GM23248 (cell line): ENCODE data around the gene BACE2. TPM values are rescaled to one million over a fixed set of nuclear protein-coding genes. Genes with fewer than 3 reads are reported as not detected.

Experiments used
- DNase-seq: peaks from one replicate; pipeline ENCODE4 v3.0.0-alpha.2; 2015
- H2AFZ ChIP-seq: fragments of 200-600 bp; sonication (generic); 2 replicates; pipeline ENCODE4 v1.6.1; 2016; ENCODE audit warnings: antibody characterized with exemption
- H3F3A ChIP-seq: fragments of 200-600 bp; sonication (generic); 2 replicates; pipeline ENCODE4 v1.6.1; 2016; ENCODE audit warnings: mild to moderate bottlenecking, antibody characterized with exemption, mixed run types; ENCODE audit not compliant: insufficient read depth
- H3K27ac ChIP-seq: fragments of 200-600 bp; sonication (generic); 2 replicates; pipeline ENCODE4 v1.5.1; 2016; ENCODE audit warnings: mild to moderate bottlenecking
- H3K27me3 ChIP-seq: fragments of 200-600 bp; sonication (generic); replicated peaks from 2 replicates; pipeline ENCODE4 v1.6.1; 2016; ENCODE audit warnings: mild to moderate bottlenecking; ENCODE audit not compliant: insufficient read depth
- H3K36me3 ChIP-seq: fragments of 200-600 bp; sonication (generic); 2 replicates; pipeline ENCODE4 v1.6.1; 2016; ENCODE audit warnings: low read depth, mild to moderate bottlenecking
- H3K4me1 ChIP-seq: fragments of 200-600 bp; sonication (generic); 2 replicates; pipeline ENCODE4 v1.6.1; 2016; ENCODE audit warnings: mild to moderate bottlenecking; ENCODE audit not compliant: insufficient read depth
- H3K4me2 ChIP-seq: fragments of 200-600 bp; sonication (generic); one replicate; pipeline ENCODE4 v1.6.1; 2016; ENCODE audit warnings: mild to moderate bottlenecking; ENCODE audit not compliant: unreplicated experiment
- H3K4me3 ChIP-seq: fragments of 200-600 bp; sonication (generic); 2 replicates; pipeline ENCODE4 v1.5.1; 2016; ENCODE audit warnings: mild to moderate bottlenecking
- H3K79me2 ChIP-seq: fragments of 200-600 bp; sonication (generic); 2 replicates; pipeline ENCODE4 v1.6.1; 2016; ENCODE audit warnings: mild to moderate bottlenecking; ENCODE audit not compliant: insufficient read depth
- H3K9ac ChIP-seq: fragments of 200-600 bp; sonication (generic); 2 replicates; pipeline ENCODE4 v1.6.1; 2016; ENCODE audit warnings: mild to moderate bottlenecking
- H3K9me2 ChIP-seq: fragments of 200-600 bp; sonication (generic); 2 replicates; pipeline ENCODE4 v1.6.1; 2016; ENCODE audit warnings: mixed run types, mild to moderate bottlenecking, moderate library complexity; ENCODE audit not compliant: insufficient read depth
- H3K9me3 ChIP-seq: fragments of 200-600 bp; sonication (generic); one replicate; pipeline ENCODE4 v1.6.1; 2017; ENCODE audit warnings: low read depth
- H4K20me1 ChIP-seq: fragments of 200-600 bp; sonication (generic); 2 replicates; pipeline ENCODE4 v1.6.0; 2016; ENCODE audit not compliant: insufficient read depth
- EZH2 ChIP-seq: fragments of 200-600 bp; sonication (generic); IDR thresholded peaks from 2 replicates; pipeline ENCODE4 v1.6.1; 2018; ENCODE audit warnings: antibody characterized with exemption, mild to moderate bottlenecking; ENCODE audit not compliant: insufficient read depth, poor library complexity, severe bottlenecking
- EZH2phosphoT487 ChIP-seq: fragments of 200-600 bp; sonication (generic); IDR thresholded peaks from 2 replicates; pipeline ENCODE4 v1.6.1; 2018; ENCODE audit warnings: antibody characterized with exemption, moderate library complexity, mild to moderate bottlenecking, low read depth; ENCODE audit not compliant: insufficient read depth
- WGBS, 2 experiments: methylation state at CpG; one replicate each; pipeline ENCODE4 v1.1.6; 2015 to 2017; ENCODE audit warnings: low lambda C conversion rate in 2 of 2, low coverage in 1 of 2; ENCODE audit errors: missing lambda C conversion rate in 2 of 2; 5-methylcytosine and 5-hydroxymethylcytosine counted together
- in situ Hi-C: fragments of 300-500 bp; cut with MboI; formaldehyde crosslinking; loops from 2 replicates; pipeline ENCODE4 v1.15.0; 2020
- polyA plus RNA-seq: library from polyadenylated mRNA; unstranded; fragments of >200 nt; fragmentation: Nextera tagmentation; extraction: Ambion mirVana; gene quantifications from 2 replicates; pipeline ENCODE4 v1.2.1, GENCODE V29; 2016
- total RNA-seq: library from RNA; depleted of rRNA; stranded (reverse); fragments of >200 nt; shearing (Covaris generic); gene quantifications from 2 replicates; pipeline ENCODE4 v1.2.3, GENCODE V29; 2014

BACE2 gene
- total and polyA plus RNA-seq, 2 experiments from 2014 or later = 69.5 to 97.8 TPM

DNA sequence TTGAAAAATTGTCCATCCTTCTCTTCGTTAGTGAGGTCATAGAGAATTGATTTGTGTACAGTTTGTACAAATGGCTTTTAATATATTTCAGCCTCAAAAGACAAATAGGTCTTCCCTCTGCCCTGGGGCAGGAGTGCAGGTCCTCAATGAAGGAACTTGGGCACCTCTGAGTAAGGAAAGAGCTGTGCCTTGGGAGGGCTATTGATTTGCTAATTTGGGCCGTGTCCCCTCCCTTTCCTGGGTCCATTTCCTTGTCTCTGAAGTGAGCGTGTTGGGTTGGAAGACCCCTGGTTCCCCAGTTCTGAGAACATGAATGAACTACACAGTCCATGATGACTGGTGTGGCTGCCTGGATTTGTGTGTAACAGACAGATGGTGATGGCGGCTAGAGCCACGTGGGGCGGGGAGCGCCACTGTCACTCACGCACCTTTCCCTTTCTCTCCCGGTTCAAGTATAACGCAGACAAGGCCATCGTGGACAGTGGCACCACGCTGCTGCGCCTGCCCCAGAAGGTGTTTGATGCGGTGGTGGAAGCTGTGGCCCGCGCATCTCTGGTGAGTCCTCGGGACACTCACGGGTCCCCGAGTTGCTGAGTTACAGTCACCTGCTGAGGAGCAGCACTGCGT, 77.7 kb downstream of the BACE2 start:
- Histone ChIP-seq H3F3A (0 out of 2 replicates have a peak, but pooled peaks cover 6% of the 10 kb centered on the region), H3K79me2 (no peaks in the 10 kb centered on the region), H3K27me3 (no peaks in the 10 kb centered on the region), H3K9me2 (no peaks in the 10 kb centered on the region), H3K4me3 (no peak overlapping the region), H3K4me1 (peaks cover 7% of the 10 kb centered on the region; the same call in 1 of the 2 replicates), H3K27ac (no peak overlapping the region), H3K9ac (no peak overlapping the region), H4K20me1 (no peaks in the 10 kb centered on the region), H3K36me3 (peaks cover 6% of the 10 kb centered on the region; the same call in 1 of the 2 replicates), H3K4me2 (no peak overlapping the region), H2AFZ (no peak overlapping the region), H3K9me3 (no peaks in the 10 kb centered on the region)
- DNase-seq = no peak
- 95% methylated on average over 20 of the region's 20 CpGs for WGBS, 2 experiments
- TF ChIP-seq EZH2 = no peak
- no peak for TF ChIP-seq EZH2phosphoT487
- in situ Hi-C loops = no loop called here

DNA sequence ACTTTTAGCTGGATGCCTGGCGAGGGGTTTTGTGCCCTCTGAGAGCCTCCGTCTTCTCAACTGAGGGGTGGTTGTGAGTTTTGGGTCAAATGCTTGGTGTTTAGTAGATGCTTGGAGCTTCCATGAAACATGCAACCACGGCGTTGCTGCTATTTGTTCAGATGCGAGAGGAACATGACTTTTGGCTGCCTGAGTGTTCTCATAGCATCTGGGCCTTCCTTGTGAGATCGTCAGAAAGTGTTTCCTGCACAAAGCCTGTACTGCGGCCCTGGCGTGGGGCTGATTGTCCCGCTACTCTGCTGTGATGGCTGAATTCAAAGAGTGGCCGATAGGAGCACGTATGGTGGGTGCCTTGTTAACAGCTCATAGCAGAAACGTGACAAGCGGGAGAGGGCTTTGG, 78.8 kb downstream of the BACE2 start:
- in situ Hi-C loops = no loop called here
- Histone ChIP-seq H3K36me3 (peaks cover 6% of the 10 kb centered on the region; the same call in 1 of the 2 replicates), H3K4me1 (peaks cover 18% of the 10 kb centered on the region)

DNA sequence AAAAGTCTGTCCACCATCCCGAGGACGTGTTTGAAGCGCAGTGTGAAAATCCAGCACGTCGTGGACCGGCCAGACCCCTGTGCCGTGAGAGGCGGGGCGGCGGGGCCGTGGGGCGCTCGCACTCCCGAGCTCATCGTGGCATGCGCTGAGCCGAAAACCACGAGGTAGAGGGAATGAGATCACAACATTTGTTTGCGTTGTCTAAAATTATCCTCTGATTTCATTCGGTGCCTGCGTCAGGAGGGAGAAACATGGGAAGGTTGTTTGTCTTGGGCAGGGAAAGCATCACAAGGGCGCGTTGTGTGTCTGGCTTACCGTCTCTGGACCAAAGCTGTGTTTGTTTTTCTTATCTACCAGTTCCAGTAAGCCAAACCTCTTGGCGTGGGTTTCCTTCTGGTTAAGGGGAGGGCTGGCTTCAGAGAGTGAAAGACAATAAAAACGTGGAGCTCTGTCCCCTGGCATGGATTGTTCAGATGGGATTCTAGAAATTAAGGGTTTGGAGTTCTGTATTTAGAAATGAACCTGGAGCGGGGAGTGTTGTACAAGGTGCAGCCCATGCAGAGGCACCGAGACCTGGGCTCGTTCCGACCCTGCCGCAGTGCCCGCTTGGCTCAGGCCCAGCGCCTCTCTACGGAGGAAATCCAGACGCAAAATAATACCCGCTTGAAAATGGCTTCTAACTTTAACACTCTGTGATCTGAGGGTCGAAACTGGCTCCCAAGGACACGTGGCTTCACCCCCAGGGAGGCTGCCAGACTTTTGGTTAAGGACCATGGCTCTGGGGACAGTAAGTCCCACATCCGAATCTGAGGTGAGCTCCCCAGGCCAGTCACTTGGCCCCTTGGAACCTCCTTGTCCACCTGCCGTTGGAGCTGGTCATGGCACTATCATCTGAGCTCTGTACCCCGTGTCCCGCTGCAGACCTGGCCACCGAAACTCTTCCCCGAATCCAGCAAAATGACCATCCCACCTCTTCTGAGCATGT, 79.9 kb downstream of the BACE2 start:
- DNase-seq = no peak
- Histone ChIP-seq H3K79me2 (no peaks in the 10 kb centered on the region), H3K4me1 (peaks cover 28% of the 10 kb centered on the region), H2AFZ (no peak overlapping the region), H3K27ac (no peak overlapping the region), H3K4me2 (no peak overlapping the region), H3K9me2 (no peaks in the 10 kb centered on the region), H3K9me3 (no peaks in the 10 kb centered on the region), H3F3A (peaks cover 14% of the 10 kb centered on the region; the same call in 1 of the 2 replicates), H3K4me3 (no peak overlapping the region), H4K20me1 (no peaks in the 10 kb centered on the region), H3K36me3 (peaks cover 6% of the 10 kb centered on the region; the same call in 1 of the 2 replicates), H3K9ac (no peak overlapping the region), H3K27me3 (no peaks in the 10 kb centered on the region)
- 94 to 95% methylated on average over 44 of the region's 44 CpGs for WGBS, 2 experiments
- in situ Hi-C loops = no loop called here
- TF ChIP-seq EZH2 = no peak
- TF ChIP-seq EZH2phosphoT487 = no peak

More for the DNA sequence above, 78.8 kb downstream of the BACE2 start:
- Histone ChIP-seq H3K9ac (no peak overlapping the region), H3K4me2 (no peak overlapping the region), H3K9me2 (no peaks in the 10 kb centered on the region), H2AFZ (no peak overlapping the region), H3K27me3 (no peaks in the 10 kb centered on the region), H4K20me1 (no peaks in the 10 kb centered on the region), H3K79me2 (no peaks in the 10 kb centered on the region), H3F3A (0 out of 2 replicates have a peak, but pooled peaks cover 9% of the 10 kb centered on the region), H3K4me3 (no peak overlapping the region), H3K27ac (no peak overlapping the region), H3K9me3 (no peaks in the 10 kb centered on the region)
- 96% methylated on average over 13 of the region's 13 CpGs for WGBS, 2 experiments
- DNase-seq = no peak
- TF ChIP-seq EZH2 = no peak

DNA sequence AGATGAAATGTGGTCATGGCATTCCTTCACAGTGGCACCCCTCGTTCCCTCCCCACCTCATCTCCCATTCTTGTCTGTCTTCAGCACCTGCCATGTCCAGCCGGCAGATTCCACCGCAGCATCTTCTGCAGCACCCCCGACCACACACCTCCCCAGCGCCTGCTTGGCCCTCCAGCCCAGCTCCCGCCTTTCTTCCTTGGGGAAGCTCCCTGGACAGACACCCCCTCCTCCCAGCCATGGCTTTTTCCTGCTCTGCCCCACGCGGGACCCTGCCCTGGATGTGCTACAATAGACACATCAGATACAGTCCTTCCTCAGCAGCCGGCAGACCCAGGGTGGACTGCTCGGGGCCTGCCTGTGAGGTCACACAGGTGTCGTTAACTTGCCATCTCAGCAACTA, 81.5 kb downstream of the BACE2 start:
- DNase-seq = no peak
- WGBS, 2 experiments = 97% methylated on average over 11 of the region's 11 CpGs
- Histone ChIP-seq H3K9ac (no peak overlapping the region), H3K9me2 (no peaks in the 10 kb centered on the region), H3K9me3 (no peaks in the 10 kb centered on the region), H2AFZ (no peak overlapping the region), H3K79me2 (no peaks in the 10 kb centered on the region), H3K4me3 (no peak overlapping the region), H3K27ac (no peak overlapping the region), H3K4me2 (no peak overlapping the region), H3K27me3 (no peaks in the 10 kb centered on the region), H3F3A (peaks cover 24% of the 10 kb centered on the region; the same call in 1 of the 2 replicates), H3K36me3 (no peaks in the 10 kb centered on the region; the same call in 1 of the 2 replicates), H3K4me1 (peaks cover 40% of the 10 kb centered on the region), H4K20me1 (no peaks in the 10 kb centered on the region)
- in situ Hi-C loops = no loop called here
- TF ChIP-seq EZH2phosphoT487 = no peak
- no peak for TF ChIP-seq EZH2
